Activated CD8-positive, alpha-beta T cell treated with anti-CD3 and anti-CD28 coated beads, Interleukin-2, amount 10 ng/mL, durations not matched to agents 7 days and 5 days (primary cell): ENCODE results near the gene PROM1. TPM values are rescaled to one million over a fixed set of nuclear protein-coding genes. Genes with fewer than 3 reads are reported as not detected.

Experiments
- ATAC-seq: fragments of 150-1000 bp; cut with Tn5 transposase; one replicate; pipeline ENCODE4 v1.10.0; 2021; ENCODE audit warnings: moderate library complexity
- CTCF ChIA-PET: fragments of 350-600 bp; sonication (Branson Sonifier 250); formaldehyde crosslinking; loops from one replicate; lab custom pipeline; 2021; ENCODE audit warnings: antibody characterized with exemption; lab: Charles Lee
- POLR2A ChIA-PET: fragments of 350-600 bp; sonication (Branson Sonifier 250); formaldehyde crosslinking; loops from one replicate; lab custom pipeline; 2021; ENCODE audit warnings: antibody characterized with exemption; lab: Charles Lee
- DNase-seq: peaks from one replicate; pipeline ENCODE4 v3.0.0-alpha.2; 2020
- H3K27ac Mint-ChIP-seq: one replicate; pipeline ENCODE4 v1.8.0; 2021; ENCODE audit warnings: mild to moderate bottlenecking, mixed read lengths
- H3K27me3 Mint-ChIP-seq: one replicate; pipeline ENCODE4 v1.8.0; 2021; ENCODE audit warnings: low read depth, mixed read lengths
- H3K36me3 Mint-ChIP-seq: one replicate; pipeline ENCODE4 v1.8.0; 2021; ENCODE audit warnings: low read depth, mixed read lengths
- H3K4me1 Mint-ChIP-seq: one replicate; pipeline ENCODE4 v1.8.0; 2021; ENCODE audit warnings: low read depth, mixed read lengths
- H3K4me3 Mint-ChIP-seq: one replicate; pipeline ENCODE4 v1.8.0; 2021; ENCODE audit warnings: mild to moderate bottlenecking, mixed read lengths
- H3K9me3 Mint-ChIP-seq: one replicate; pipeline ENCODE4 v1.8.0; 2022; ENCODE audit warnings: mixed read lengths; ENCODE audit not compliant: insufficient read depth
- total RNA-seq, 2 experiments: library from RNA; stranded (reverse); gene quantifications; one replicate each; pipeline ENCODE4 v1.2.3, GENCODE V29; 2021

The PROM1 gene
- total RNA-seq, 2 experiments from 2014 or later: not detected

GRCh38 chr4:15918484-15919129, 165.2 kb downstream of the PROM1 start:
- peaks cover 11% of the 10 kb centered on the region for H3K4me1 Mint-ChIP-seq
- no peaks in the 10 kb centered on the region for H3K9me3 Mint-ChIP-seq
- no peak for DNase-seq
- CTCF ChIA-PET: interaction anchor here (0.7 kb wide), 1 partner anchor 36 kb away, joined by 4 read pairs; no protein-coding TSS in a partner anchor
- no peak for ATAC-seq
- peaks cover 19% of the 10 kb centered on the region for H3K27me3 Mint-ChIP-seq
- no peaks in the 10 kb centered on the region for H3K36me3 Mint-ChIP-seq
- POLR2A ChIA-PET: no interaction called here
- no peak overlapping the region for H3K27ac Mint-ChIP-seq
- H3K4me3 Mint-ChIP-seq: no peak overlapping the region

Other genes starting within 250 kb of the PROM1 start
- not detected for gene FGFBP1, start 145.3 kb downstream of the PROM1 start, total RNA-seq
- gene FGFBP2, start 120.8 kb downstream of the PROM1 start, total RNA-seq: 10 to 100 TPM; 12.0 to 13.0 TPM
- gene TAPT1, start 142.4 kb upstream of the PROM1 start, total RNA-seq: 10 to 100 TPM; 31.9 to 34.3 TPM